ENCODE data around the gene PPP1R16B.

The PPP1R16B gene

DNA sequence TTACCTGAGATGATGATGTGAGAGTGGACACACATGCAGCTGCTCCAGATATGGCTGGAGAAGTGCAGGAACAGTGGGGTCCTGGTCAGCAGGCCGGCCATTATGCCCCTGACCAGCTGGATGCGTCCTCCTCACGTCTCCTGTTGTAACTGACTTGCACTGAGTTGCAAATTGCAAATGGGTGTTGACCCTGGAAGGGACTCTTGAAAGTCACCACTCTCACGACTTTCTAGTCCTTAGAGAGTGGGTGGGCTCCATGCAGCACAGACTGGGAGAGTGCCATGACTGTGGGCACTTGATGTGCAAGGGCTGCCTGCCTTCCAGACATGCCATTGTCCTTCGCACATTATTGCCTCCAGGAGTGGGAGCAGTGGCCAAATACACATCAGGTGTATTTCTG is 131.5 kb downstream of the PPP1R16B start:
- no peak overlapping the region for H2AK5ac ChIP-seq (ENCODE audit: low read length, severe bottlenecking)
- no peak overlapping the region for H3K18ac ChIP-seq (ENCODE audit: low read depth in 1 of 2, low read length in 2 of 2)
- peaks cover 30% of the 10 kb centered on the region for H3K79me1 ChIP-seq (replicated peaks; ENCODE audit: low read length, poor library complexity, severe bottlenecking)
- DNase-seq, result no peak
- H3K4ac ChIP-seq (ENCODE audit: low read depth in 1 of 2, low read length in 2 of 2), result no peak overlapping the region
- H3K23ac ChIP-seq (ENCODE audit: low read length in 2 of 2), result no peak overlapping the region
- no peak overlapping the region for H4K91ac ChIP-seq (ENCODE audit: low read length)
- no peak overlapping the region for H2AFZ ChIP-seq (ENCODE audit: low read depth, low read length)
- H3K4me3 ChIP-seq (ENCODE audit: insufficient read depth in 1 of 2, low read depth in 1 of 2, low read length in 2 of 2), result no peak overlapping the region
- H3K36me3 ChIP-seq (ENCODE audit: control insufficient read depth in 1 of 2, insufficient read depth in 2 of 2, low read depth in 1 of 2, low read length in 2 of 2), result no peaks in the 10 kb centered on the region
- H3K27ac ChIP-seq (ENCODE audit: low read length, poor library complexity, severe bottlenecking), result no peak overlapping the region
- no peak overlapping the region for H3K14ac ChIP-seq (ENCODE audit: low read length in 2 of 2)
- no peaks in the 10 kb centered on the region for H3K27me3 ChIP-seq (ENCODE audit: control insufficient read depth in 1 of 2, insufficient read depth in 1 of 2, low read length in 2 of 2)
- no peak overlapping the region for H2BK12ac ChIP-seq (ENCODE audit: low read length in 2 of 2)
- no peak overlapping the region for H2BK5ac ChIP-seq (ENCODE audit: low read depth, low read length, poor library complexity, severe bottlenecking)
- H3K9me3 ChIP-seq (ENCODE audit: control insufficient read depth, low read length), result no peaks in the 10 kb centered on the region
- H2BK15ac ChIP-seq (ENCODE audit: low read depth, poor library complexity, severe bottlenecking), result no peak overlapping the region
- no peak overlapping the region for H3K9ac ChIP-seq (ENCODE audit: low read length)
- H4K8ac ChIP-seq (ENCODE audit: low read length), result peak overlapping the region; percentile 5
- H2BK120ac ChIP-seq (ENCODE audit: low read depth, low read length), result no peak overlapping the region
- peaks cover 6% of the 10 kb centered on the region for H3K4me1 ChIP-seq (ENCODE audit: control insufficient read depth, insufficient read depth, low read depth, low read length)
- H3K4me2 ChIP-seq (ENCODE audit: low read length, poor library complexity, severe bottlenecking), result no peak overlapping the region
- 97% methylated on average over 5 of the region's 5 CpGs for WGBS

DNA sequence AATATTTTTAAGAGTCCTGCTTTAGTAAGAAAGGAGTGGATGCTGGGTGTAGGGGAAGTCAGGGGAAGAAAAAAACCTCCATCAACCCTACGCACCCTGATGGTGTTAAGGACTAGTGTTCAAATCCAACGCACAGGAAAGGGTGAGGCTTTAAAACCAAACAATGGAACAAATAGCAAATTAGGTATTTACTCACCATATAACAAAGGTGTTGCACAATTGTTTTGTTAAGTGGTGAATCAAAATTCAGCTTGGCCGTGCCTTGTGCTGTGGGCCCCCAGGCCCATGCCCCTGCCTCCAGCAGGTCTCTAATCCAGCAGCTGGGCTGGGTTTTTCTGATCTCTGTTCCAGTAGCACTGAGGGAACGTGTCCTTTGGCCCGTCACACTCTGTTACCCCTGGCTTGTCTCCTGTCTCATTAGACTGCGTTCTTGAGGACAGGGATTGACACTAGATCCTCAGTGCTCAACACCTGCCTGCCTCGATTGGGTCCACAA is 132.5 kb downstream of the PPP1R16B start:
- no peak for DNase-seq
- no peak overlapping the region for H2AFZ ChIP-seq (ENCODE audit: low read depth, low read length)
- H4K91ac ChIP-seq (ENCODE audit: low read length), result no peak overlapping the region
- H2BK15ac ChIP-seq (ENCODE audit: low read depth, poor library complexity, severe bottlenecking), result no peak overlapping the region
- WGBS, result 94% methylated on average over 5 of the region's 7 CpGs
- no peaks in the 10 kb centered on the region for H3K36me3 ChIP-seq (ENCODE audit: control insufficient read depth in 1 of 2, insufficient read depth in 2 of 2, low read depth in 1 of 2, low read length in 2 of 2)
- no peaks in the 10 kb centered on the region for H3K27me3 ChIP-seq (ENCODE audit: control insufficient read depth in 1 of 2, insufficient read depth in 1 of 2, low read length in 2 of 2)
- no peak overlapping the region for H4K8ac ChIP-seq (ENCODE audit: low read length)
- H3K18ac ChIP-seq (ENCODE audit: low read depth in 1 of 2, low read length in 2 of 2), result no peak overlapping the region
- peaks cover 6% of the 10 kb centered on the region for H3K4me1 ChIP-seq (ENCODE audit: control insufficient read depth, insufficient read depth, low read depth, low read length)
- H3K4me3 ChIP-seq (ENCODE audit: insufficient read depth in 1 of 2, low read depth in 1 of 2, low read length in 2 of 2), result no peak overlapping the region
- no peak overlapping the region for H3K4me2 ChIP-seq (ENCODE audit: low read length, poor library complexity, severe bottlenecking)
- no peak overlapping the region for H2BK12ac ChIP-seq (ENCODE audit: low read length in 2 of 2)
- no peak overlapping the region for H3K23ac ChIP-seq (ENCODE audit: low read length in 2 of 2)
- no peak overlapping the region for H3K27ac ChIP-seq (ENCODE audit: low read length, poor library complexity, severe bottlenecking)
- no peaks in the 10 kb centered on the region for H3K9me3 ChIP-seq (ENCODE audit: control insufficient read depth, low read length)
- H3K79me1 ChIP-seq (replicated peaks; ENCODE audit: low read length, poor library complexity, severe bottlenecking), result peaks cover 34% of the 10 kb centered on the region
- H2BK5ac ChIP-seq (ENCODE audit: low read depth, low read length, poor library complexity, severe bottlenecking), result no peak overlapping the region
- H2BK120ac ChIP-seq (ENCODE audit: low read depth, low read length), result no peak overlapping the region
- no peak overlapping the region for H2AK5ac ChIP-seq (ENCODE audit: low read length, severe bottlenecking)
- H3K9ac ChIP-seq (ENCODE audit: low read length), result no peak overlapping the region
- H3K14ac ChIP-seq (ENCODE audit: low read length in 2 of 2), result no peak overlapping the region
- H3K4ac ChIP-seq (ENCODE audit: low read depth in 1 of 2, low read length in 2 of 2), result no peak overlapping the region

DNA sequence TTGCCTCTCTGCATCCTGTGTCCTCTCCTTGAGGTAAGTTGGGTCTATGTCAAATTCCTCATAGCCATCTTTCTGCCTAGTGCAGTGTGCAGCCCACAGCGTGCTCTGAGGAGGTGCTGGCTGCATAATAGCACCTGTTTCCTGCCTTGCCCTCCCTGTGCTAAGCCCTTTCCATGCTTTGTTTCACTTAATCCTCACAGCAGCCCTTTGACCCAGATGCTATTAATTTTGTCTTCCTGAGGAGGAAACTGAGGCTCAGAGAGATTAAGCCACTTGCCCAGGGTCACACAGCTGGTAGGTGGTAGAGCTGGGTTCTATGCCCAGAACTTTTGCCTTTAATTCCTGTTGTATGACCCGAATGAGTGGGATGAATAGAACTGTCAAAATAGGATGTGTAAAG is 134.2 kb downstream of the PPP1R16B start:
- H3K36me3 ChIP-seq (ENCODE audit: control insufficient read depth in 1 of 2, insufficient read depth in 2 of 2, low read depth in 1 of 2, low read length in 2 of 2), result no peaks in the 10 kb centered on the region
- peaks cover 6% of the 10 kb centered on the region for H3K4me1 ChIP-seq (ENCODE audit: control insufficient read depth, insufficient read depth, low read depth, low read length)
- no peaks in the 10 kb centered on the region for H3K27me3 ChIP-seq (ENCODE audit: control insufficient read depth in 1 of 2, insufficient read depth in 1 of 2, low read length in 2 of 2)
- no peak overlapping the region for H2BK5ac ChIP-seq (ENCODE audit: low read depth, low read length, poor library complexity, severe bottlenecking)
- H3K14ac ChIP-seq (ENCODE audit: low read length in 2 of 2), result no peak overlapping the region
- H3K4me3 ChIP-seq (ENCODE audit: insufficient read depth in 1 of 2, low read depth in 1 of 2, low read length in 2 of 2), result no peak overlapping the region
- no peak overlapping the region for H3K27ac ChIP-seq (ENCODE audit: low read length, poor library complexity, severe bottlenecking)
- H3K18ac ChIP-seq (ENCODE audit: low read depth in 1 of 2, low read length in 2 of 2), result no peak overlapping the region
- no peak overlapping the region for H3K23ac ChIP-seq (ENCODE audit: low read length in 2 of 2)
- no peak overlapping the region for H4K91ac ChIP-seq (ENCODE audit: low read length)
- H2AK5ac ChIP-seq (ENCODE audit: low read length, severe bottlenecking), result no peak overlapping the region
- DNase-seq, result no peak
- no peak overlapping the region for H2BK120ac ChIP-seq (ENCODE audit: low read depth, low read length)
- H3K4ac ChIP-seq (ENCODE audit: low read depth in 1 of 2, low read length in 2 of 2), result no peak overlapping the region
- no peak overlapping the region for H2AFZ ChIP-seq (ENCODE audit: low read depth, low read length)
- no peak overlapping the region for H2BK15ac ChIP-seq (ENCODE audit: low read depth, poor library complexity, severe bottlenecking)
- no peak overlapping the region for H3K4me2 ChIP-seq (ENCODE audit: low read length, poor library complexity, severe bottlenecking)
- WGBS, result 96% methylated on average over 2 of the region's 2 CpGs
- H3K9ac ChIP-seq (ENCODE audit: low read length), result no peak overlapping the region
- H4K8ac ChIP-seq (ENCODE audit: low read length), result no peak overlapping the region
- H3K79me1 ChIP-seq (replicated peaks; ENCODE audit: low read length, poor library complexity, severe bottlenecking), result peaks cover 34% of the 10 kb centered on the region
- no peaks in the 10 kb centered on the region for H3K9me3 ChIP-seq (ENCODE audit: control insufficient read depth, low read length)
- no peak overlapping the region for H2BK12ac ChIP-seq (ENCODE audit: low read length in 2 of 2)

DNA sequence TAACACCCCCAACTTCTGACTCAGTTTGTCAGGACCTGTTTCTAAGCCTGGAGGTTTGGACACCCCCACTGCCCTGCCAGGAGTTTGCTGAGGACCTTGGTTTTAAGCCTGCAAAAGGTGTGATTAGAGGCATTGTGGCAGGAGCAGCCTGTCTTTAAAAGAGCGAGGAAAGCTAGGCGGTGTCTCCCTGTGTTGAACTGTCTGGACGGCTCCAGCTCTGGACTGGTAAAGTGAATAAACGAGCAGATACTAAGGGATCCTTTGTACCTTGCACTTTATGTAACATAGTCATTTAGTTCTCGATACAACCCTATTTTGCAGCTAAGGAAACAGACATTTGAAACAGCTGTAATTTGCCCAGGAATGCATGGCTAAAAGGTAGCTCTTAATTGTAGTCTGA is 135.1 kb downstream of the PPP1R16B start:
- H2AK5ac ChIP-seq (ENCODE audit: low read length, severe bottlenecking), result no peak overlapping the region
- H3K27me3 ChIP-seq (ENCODE audit: control insufficient read depth in 1 of 2, insufficient read depth in 1 of 2, low read length in 2 of 2), result no peaks in the 10 kb centered on the region
- no peaks in the 10 kb centered on the region for H3K36me3 ChIP-seq (ENCODE audit: control insufficient read depth in 1 of 2, insufficient read depth in 2 of 2, low read depth in 1 of 2, low read length in 2 of 2)
- no peak for DNase-seq
- no peak overlapping the region for H2BK15ac ChIP-seq (ENCODE audit: low read depth, poor library complexity, severe bottlenecking)
- 95% methylated on average over 5 of the region's 5 CpGs for WGBS
- no peak overlapping the region for H3K14ac ChIP-seq (ENCODE audit: low read length in 2 of 2)
- H2AFZ ChIP-seq (ENCODE audit: low read depth, low read length), result no peak overlapping the region
- peaks cover 36% of the 10 kb centered on the region for H3K79me1 ChIP-seq (replicated peaks; ENCODE audit: low read length, poor library complexity, severe bottlenecking)
- no peak overlapping the region for H4K8ac ChIP-seq (ENCODE audit: low read length)
- no peak overlapping the region for H3K27ac ChIP-seq (ENCODE audit: low read length, poor library complexity, severe bottlenecking)
- no peak overlapping the region for H2BK120ac ChIP-seq (ENCODE audit: low read depth, low read length)
- H3K9ac ChIP-seq (ENCODE audit: low read length), result no peak overlapping the region
- H3K4ac ChIP-seq (ENCODE audit: low read depth in 1 of 2, low read length in 2 of 2), result no peak overlapping the region
- H4K91ac ChIP-seq (ENCODE audit: low read length), result no peak overlapping the region
- no peak overlapping the region for H3K4me3 ChIP-seq (ENCODE audit: insufficient read depth in 1 of 2, low read depth in 1 of 2, low read length in 2 of 2)
- H3K4me1 ChIP-seq (ENCODE audit: control insufficient read depth, insufficient read depth, low read depth, low read length), result peaks cover 6% of the 10 kb centered on the region
- no peak overlapping the region for H3K4me2 ChIP-seq (ENCODE audit: low read length, poor library complexity, severe bottlenecking)
- no peak overlapping the region for H3K23ac ChIP-seq (ENCODE audit: low read length in 2 of 2)
- no peak overlapping the region for H2BK12ac ChIP-seq (ENCODE audit: low read length in 2 of 2)
- no peaks in the 10 kb centered on the region for H3K9me3 ChIP-seq (ENCODE audit: control insufficient read depth, low read length)
- no peak overlapping the region for H3K18ac ChIP-seq (ENCODE audit: low read depth in 1 of 2, low read length in 2 of 2)
- H2BK5ac ChIP-seq (ENCODE audit: low read depth, low read length, poor library complexity, severe bottlenecking), result no peak overlapping the region
